Activated gamma-delta T cell treated with Interleukin-2 at 50 U/mL for 16 hours (primary cell): ENCODE measurements around the gene TBX1.

Source experiments
- DNase-seq: peaks from one replicate; pipeline ENCODE4 v3.0.0-alpha.2; 2020

Gene TBX1

DNA sequence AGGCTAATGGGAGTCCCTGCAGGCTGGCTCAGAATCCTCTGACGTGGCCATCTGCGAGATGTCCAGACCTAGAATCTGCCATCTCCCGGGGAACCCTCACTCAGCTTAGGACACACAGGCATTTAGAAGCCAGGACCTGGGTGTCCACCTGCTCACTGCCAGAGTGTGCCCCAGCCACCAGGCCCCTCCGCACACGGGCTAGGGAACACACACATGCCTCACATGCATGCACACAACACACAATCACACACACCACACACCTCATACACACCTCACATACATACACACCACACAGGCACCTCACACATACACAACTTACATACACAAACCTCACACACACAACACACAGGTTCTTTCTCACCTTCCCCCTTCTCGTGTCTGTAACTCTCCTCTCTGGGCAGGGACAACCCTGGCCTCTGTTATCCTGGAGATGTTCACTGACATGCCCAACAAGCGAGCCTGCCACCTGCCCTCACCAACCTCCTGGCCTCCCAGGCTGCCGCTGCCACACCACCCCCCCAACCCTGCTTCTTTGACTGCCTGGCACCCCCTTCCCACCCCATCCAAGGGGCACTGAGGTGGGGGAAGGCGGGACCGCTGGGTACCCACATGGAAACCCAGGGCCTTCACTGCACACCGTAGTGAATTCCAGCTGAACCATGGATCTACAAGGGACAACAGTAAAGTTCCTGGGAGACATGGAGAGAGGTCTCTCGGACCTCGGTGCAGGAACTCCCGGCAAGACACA lies 56.0 kb downstream of the TBX1 start:
- DNase-seq = no peak
